KOPT-K1 (cell line): ENCODE data around the gene PSMD5.

ENCODE experiments used
- H3K27ac ChIP-seq: fragments of 200-600 bp; sonication (generic); 2 replicates; pipeline ENCODE4 v1.5.1; 2016; ENCODE audit warnings: antibody characterized with exemption, mild to moderate bottlenecking, low read depth, low read length; ENCODE audit not compliant: poor library complexity, severe bottlenecking
- H3K36me3 ChIP-seq: fragments of 200-600 bp; sonication (generic); 2 replicates; pipeline ENCODE4 v1.5.1; 2017; ENCODE audit warnings: antibody characterized with exemption, mild to moderate bottlenecking, low read length, moderate library complexity; ENCODE audit not compliant: insufficient read depth
- H3K9me3 ChIP-seq: fragments of 200-600 bp; sonication (generic); 2 replicates; pipeline ENCODE4 v1.5.1; 2017; ENCODE audit warnings: antibody characterized with exemption, low read length, mild to moderate bottlenecking; ENCODE audit not compliant: insufficient read depth, poor library complexity, severe bottlenecking

PSMD5 gene

DNA sequence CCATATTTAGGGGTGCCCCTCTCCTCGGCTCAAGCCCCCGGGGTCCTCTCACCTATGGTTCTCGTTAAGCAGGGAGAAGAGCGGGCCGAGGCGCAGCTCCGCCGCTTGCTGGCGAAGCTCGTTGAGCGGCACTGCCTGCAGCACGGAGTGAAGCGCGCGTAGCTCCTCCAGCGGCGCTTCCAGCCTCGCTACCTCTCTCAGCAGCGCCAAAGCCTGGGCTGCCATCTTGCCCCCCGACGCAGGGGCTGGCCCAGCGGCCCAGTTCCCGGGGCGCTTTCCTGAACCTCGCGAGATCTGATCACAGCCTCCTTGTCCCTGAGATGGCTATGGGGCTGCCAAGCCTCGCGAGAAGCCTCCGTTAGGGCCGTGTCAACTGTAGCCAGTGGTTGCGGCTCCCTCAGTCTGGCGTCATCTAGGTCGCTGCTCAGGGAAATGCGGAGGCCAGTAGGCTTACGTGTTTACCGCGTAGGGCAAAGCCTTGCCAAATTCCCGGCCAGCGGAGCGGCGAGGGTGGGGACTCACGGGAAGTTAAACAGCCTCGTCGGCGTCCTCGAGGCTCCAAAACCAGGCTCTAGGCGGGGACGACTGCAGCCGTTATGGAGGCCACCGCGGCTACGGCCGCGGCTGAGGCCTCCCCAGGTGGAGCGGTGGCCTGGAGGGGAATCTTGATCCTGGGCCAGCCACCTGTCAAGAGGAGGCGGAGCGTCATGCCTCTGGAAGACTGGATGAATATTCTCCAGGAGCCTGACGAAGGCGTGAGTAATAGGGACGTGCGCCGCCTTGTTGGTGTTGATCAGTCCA, at the start of gene PSMD5:
TSS of gene PSMD5 (minus strand) at position 238 of the 801 bp plus-strand sequence. CDS start at position 225, 13 bp downstream.
- H3K9me3 ChIP-seq, result no peaks in the 10 kb centered on the region
- H3K36me3 ChIP-seq, result peaks cover 56% of the 10 kb centered on the region
- peak within 1 kb of the TSS; percentile 92 for H3K27ac ChIP-seq

DNA sequence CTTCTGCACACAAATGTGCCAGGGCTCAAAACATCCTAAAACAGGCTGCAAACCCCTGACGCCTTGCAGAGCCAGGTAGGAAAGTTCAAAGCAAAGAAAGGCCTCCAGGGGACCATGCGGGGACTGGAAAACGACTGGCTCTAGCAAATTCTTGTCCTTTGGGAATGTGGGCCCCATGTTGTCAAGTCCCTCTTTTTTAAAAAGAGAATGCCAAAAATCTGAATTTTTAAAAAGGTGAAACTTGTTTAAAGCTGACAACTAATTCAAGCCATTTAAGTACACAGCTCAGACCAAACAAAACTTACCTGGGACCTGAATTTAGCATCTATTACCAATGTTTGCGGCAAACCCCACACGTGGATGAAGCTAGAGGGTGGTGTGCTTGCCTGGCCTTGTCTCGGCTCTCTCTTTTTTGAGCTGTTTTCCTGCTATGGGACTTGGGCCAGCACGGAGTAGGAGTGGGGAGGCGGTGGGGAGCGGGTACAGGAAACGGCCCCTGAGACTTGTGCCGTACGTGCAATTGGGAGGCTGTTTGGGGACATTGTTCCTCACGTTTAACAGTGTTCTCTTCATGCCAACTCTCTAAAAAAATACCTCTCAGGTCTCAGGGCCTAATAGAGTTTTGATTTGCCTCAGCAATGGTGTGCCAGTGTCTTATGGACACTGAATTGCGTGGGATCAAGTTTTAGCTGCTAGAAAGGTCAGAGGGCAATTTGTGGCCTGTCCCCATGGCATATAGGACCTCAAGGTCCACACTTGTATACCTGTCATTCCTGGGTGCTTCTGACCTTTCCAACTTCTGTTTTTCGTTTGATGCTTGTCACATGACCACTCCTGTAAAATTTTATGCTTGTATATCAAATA, 49.4 kb upstream of the PSMD5 start:
- Histone ChIP-seq H3K27ac (peak overlapping the region; percentile 98), H3K9me3 (no peaks in the 10 kb centered on the region), H3K36me3 (no peaks in the 10 kb centered on the region)

- no peaks in the 10 kb centered on the region for H3K9me3 ChIP-seq
- peak overlapping the region; percentile 98 for H3K27ac ChIP-seq
- no peaks in the 10 kb centered on the region for H3K36me3 ChIP-seq
Measured at GRCh38 chr9:120891245-120891883, 48.6 kb upstream of the PSMD5 start.

DNA sequence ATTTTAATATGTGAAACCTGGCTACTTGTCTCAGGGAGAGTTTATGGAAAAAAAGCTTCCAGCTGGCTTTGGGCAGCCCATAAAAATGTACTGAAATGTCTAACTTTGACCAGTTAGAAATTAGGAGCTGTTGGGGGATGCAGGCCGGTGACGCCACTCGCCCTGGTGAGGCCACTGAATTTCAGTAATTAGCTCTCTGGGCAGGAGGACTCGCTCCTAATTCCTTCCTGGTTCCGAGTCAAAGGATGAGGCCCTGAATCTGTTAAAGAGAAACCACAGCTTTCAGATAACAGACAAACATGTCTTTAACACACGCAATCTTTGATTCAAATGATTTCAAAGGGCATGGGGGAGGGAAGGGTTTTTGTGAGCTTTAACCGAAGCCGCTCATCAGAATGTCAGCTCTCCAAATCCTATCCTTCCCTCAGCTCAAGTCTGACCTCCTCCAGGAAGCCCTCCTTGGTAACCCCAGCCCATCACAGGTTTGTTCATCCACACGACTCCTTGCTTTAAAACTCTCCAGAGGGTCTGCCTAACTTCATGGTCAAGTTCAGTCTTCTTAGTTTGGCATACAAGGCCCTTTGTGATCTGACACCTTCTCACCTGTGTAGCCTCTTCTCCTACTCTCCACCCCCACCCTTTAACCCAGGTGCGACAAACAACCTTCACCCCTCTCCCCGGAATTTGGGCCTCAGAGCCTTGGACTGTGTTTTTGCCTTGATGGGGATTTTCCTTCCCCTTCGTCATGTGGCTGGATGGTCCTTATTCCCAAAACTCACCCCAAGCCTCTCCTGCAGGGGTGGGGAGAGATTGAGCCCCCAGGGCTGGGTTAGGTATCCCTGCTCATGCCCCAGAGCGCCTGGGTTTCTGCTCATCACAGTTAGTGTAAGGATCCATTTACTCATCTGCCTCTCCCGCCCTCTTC, 47.9 kb upstream of the PSMD5 start:
- peak overlapping the region; percentile 98 for H3K27ac ChIP-seq
- no peaks in the 10 kb centered on the region for H3K9me3 ChIP-seq
- H3K36me3 ChIP-seq, result no peaks in the 10 kb centered on the region

DNA sequence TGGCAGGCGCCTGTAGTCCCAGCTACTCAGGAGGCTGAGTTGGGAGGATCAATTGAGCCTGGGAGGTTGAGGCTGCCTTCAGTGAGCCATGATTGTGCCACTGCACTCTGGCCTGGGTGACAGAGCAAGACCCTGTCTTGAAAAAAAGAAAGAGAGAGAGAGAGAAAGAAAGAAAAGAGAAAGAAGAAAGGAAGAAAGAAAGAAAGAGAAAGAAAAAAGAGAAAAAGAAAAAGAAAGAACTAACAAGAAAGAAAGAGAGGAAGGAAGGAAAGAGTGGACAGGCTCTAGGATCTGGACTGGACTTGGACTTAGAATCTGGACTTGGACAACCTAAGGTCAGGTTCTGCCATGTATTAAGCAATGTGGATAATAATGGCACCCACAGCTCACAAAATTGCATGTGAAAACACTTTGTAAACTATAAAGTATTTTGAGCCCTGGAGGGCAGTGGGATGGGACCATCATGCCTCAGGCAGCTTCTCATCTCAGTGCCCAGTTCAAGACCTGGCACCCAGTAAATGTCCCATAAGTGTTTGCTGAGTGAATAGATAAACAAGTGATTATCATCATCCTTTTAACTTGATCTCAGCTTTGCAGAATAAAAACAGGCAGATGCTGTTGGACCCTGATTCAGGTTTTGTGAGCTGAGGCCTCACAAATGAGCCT, 47.0 kb upstream of the PSMD5 start:
- H3K9me3 ChIP-seq, result no peaks in the 10 kb centered on the region
- H3K27ac ChIP-seq, result peak overlapping the region; percentile 98
- H3K36me3 ChIP-seq, result no peaks in the 10 kb centered on the region

DNA sequence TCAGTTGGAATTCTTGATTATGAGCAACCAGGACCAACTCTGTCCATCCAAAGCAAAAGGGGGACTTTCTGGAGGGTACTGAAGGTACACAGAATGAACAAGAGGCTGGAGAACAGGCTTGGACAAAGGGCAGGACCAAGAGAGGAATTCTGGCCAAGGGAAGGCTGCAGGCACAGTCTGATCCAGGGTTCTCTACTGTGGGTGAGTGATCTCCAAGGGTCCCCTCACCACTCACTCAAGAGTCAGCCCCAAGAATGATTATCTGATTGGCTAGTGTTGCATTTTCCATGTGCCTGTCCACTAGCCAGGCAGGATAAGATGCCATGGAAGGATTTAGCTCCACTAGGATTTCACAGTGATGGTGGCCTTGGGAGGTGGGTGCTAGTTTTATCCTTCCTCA, 45.9 kb upstream of the PSMD5 start:
- H3K9me3 ChIP-seq, result no peaks in the 10 kb centered on the region
- no peaks in the 10 kb centered on the region for H3K36me3 ChIP-seq
- no peak overlapping the region for H3K27ac ChIP-seq

GRCh38 chr9:120886490-120886967, 43.8 kb upstream of the PSMD5 start:
- H3K27ac ChIP-seq, result peak overlapping the region; percentile 19
- no peaks in the 10 kb centered on the region for H3K36me3 ChIP-seq
- H3K9me3 ChIP-seq, result no peaks in the 10 kb centered on the region

DNA sequence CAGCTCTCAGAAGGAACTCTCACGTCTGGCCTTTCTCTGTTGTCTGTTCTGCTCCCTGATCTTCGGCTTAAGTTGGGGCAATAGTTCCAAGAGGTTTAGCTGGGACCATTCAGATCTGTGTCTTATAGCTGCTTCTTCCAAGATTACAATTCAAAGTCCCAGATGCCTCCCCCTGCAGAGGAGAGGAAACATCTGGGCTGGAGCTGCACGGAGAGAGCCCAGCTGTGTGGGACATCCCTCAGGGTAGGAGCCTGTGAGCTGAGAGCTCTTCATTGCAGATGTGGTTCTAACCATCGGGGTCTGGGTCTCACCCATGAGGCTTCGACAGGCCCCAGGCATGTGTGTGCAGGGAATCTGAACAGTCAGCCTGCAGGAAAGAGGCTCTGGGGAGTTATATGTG, 43.2 kb upstream of the PSMD5 start:
- Histone ChIP-seq H3K9me3 (no peaks in the 10 kb centered on the region), H3K27ac (peak overlapping the region; percentile 19), H3K36me3 (no peaks in the 10 kb centered on the region)

GRCh38 chr9:120885457-120885856, 42.7 kb upstream of the PSMD5 start:
- Histone ChIP-seq H3K9me3 (no peaks in the 10 kb centered on the region), H3K27ac (peak overlapping the region; percentile 19), H3K36me3 (no peaks in the 10 kb centered on the region)

DNA sequence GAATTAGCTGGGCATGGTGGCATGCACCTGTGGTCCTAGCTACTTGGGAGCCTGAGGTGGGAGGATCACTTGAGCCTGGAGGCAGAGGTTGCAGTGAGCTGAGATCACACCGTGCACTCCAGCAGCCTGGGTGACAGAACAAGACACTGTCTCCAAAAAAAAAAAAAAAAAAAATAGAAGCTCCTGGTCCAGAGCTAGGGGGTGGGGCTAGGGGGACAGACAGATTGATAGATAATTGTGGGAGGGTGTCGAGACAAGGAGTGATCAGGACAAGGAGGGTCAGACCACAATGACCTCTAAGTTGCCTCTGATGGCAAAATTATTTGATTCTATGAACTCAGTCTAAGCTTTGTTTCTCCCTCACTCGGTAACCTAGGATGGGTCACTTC, 40.9 kb upstream of the PSMD5 start:
- H3K36me3 ChIP-seq, result no peaks in the 10 kb centered on the region
- H3K27ac ChIP-seq, result no peak overlapping the region

DNA sequence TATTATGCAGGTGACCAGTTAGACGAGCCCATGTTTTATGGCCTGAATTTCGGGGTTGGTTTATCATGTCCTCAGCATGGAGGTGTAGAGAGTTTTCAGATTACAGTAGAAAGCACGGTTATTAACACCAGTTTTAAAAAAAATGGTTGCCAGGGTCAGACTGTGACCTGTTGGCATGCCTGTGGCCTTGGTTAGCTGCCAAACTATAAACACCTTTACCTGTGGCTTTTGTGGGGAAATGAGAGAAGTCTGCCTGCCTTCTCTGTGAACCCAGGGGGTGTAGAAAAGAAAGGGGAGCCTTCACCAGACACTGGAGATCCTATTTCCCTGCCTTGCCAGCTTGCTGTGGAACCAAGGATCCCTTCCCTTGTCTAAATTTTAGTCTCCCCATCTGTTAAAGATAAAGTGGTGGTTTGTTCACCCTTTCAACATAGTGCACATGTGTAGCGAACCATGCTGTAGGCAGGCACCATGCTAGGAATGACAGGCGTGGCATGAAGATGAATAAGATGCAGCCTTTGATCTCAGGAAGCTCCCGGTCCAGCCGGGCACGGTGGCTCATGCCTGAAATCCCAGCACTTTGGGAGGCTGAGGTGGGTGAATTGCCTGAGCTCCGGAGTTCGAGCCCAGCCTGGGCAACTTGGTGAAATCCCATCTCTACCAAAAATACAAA, 40.3 kb upstream of the PSMD5 start:
- no peaks in the 10 kb centered on the region for H3K9me3 ChIP-seq
- H3K36me3 ChIP-seq, result no peaks in the 10 kb centered on the region
- no peak overlapping the region for H3K27ac ChIP-seq

More for the DNA sequence above, 40.9 kb upstream of the PSMD5 start:
- H3K9me3 ChIP-seq, result no peaks in the 10 kb centered on the region

GRCh38 chr9:120879446-120879845, 36.7 kb upstream of the PSMD5 start:
- Histone ChIP-seq H3K36me3 (peaks cover 3% of the 10 kb centered on the region), H3K9me3 (no peaks in the 10 kb centered on the region), H3K27ac (peak overlapping the region; percentile 97)
